ENCODE results near the gene DCHS2.

GRCh38 chr4:154293427-154293826 is 198.2 kb downstream of the DCHS2 start:
- TF ChIP-seq CTCF (IDR thresholded peaks at IDR 0.05) (no peak), POLR2A (IDR thresholded peaks at IDR 0.05) (no peak), EP300 (IDR thresholded peaks at IDR 0.05) (no peak), POLR2AphosphoS5 (IDR thresholded peaks at IDR 0.05) (no peak)
